Hepatocyte (in vitro differentiated cells): ENCODE data around the gene PTPN9.

ENCODE experiments used
- EZH2 ChIP-seq: fragments of 200-600 bp; sonication (generic); IDR thresholded peaks from 2 replicates; pipeline ENCODE4 v1.6.1; 2016; ENCODE audit warnings: antibody characterized with exemption, mild to moderate bottlenecking, borderline replicate concordance
- TF ChIP-seq, protein P1 (sequence below): fragments of 200-600 bp; sonication (generic); IDR thresholded peaks from 2 replicates; pipeline ENCODE4 v1.5.1; 2016; ENCODE audit warnings: antibody characterized with exemption, mild to moderate bottlenecking; ENCODE audit not compliant: poor library complexity

DNA sequence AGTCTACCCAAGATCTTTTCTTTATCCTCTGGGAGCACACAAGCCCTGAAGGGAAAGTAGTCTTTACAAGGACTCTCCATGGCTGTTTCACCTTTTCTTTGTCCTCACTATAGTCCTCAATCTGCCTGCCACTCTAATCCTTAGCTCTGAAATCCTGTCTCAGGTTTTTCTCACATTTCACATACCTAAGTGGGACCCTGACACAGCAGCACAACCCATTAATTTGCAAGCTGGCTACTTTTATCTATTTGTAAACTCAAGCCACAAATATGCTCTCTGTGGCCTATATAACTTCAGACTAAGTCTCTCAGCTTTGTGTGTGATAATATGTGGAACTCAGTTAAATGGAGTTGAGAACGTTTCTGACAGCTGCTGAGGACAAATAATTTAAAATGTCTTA is 147.4 kb downstream of the PTPN9 start:
- TF ChIP-seq, protein P1, sequence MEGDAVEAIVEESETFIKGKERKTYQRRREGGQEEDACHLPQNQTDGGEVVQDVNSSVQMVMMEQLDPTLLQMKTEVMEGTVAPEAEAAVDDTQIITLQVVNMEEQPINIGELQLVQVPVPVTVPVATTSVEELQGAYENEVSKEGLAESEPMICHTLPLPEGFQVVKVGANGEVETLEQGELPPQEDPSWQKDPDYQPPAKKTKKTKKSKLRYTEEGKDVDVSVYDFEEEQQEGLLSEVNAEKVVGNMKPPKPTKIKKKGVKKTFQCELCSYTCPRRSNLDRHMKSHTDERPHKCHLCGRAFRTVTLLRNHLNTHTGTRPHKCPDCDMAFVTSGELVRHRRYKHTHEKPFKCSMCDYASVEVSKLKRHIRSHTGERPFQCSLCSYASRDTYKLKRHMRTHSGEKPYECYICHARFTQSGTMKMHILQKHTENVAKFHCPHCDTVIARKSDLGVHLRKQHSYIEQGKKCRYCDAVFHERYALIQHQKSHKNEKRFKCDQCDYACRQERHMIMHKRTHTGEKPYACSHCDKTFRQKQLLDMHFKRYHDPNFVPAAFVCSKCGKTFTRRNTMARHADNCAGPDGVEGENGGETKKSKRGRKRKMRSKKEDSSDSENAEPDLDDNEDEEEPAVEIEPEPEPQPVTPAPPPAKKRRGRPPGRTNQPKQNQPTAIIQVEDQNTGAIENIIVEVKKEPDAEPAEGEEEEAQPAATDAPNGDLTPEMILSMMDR, result no peak
- TF ChIP-seq EZH2, result no peak
